HepG2 (cell line): ENCODE data around the gene DLL3. TPM values are rescaled to one million over a fixed set of nuclear protein-coding genes. Genes with fewer than 3 reads are reported as not detected.

Experiments
- MATR3 ChIP-seq: sonication (generic); formaldehyde crosslinking; IDR thresholded peaks from 2 replicates; pipeline ENCODE4 v1.4.0; 2020; ENCODE audit warnings: missing genetic modification reagents
- PHF8 ChIP-seq: sonication (generic); formaldehyde crosslinking; IDR thresholded peaks from 2 replicates; pipeline ENCODE4 v1.5.0; 2020; ENCODE audit warnings: missing genetic modification reagents
- POLR2A ChIP-seq, 2 experiments: IDR thresholded peaks; 2 replicates each; pipeline ENCODE4 v1.6.1; 2011; ENCODE audit warnings: low read depth in 2 of 2, low read length in 2 of 2, mild to moderate bottlenecking in 1 of 2, moderate library complexity in 1 of 2; ENCODE audit not compliant: insufficient read depth in 1 of 2
- RARA ChIP-seq: IDR thresholded peaks from 2 replicates; pipeline ENCODE4 v1.6.1; 2016; ENCODE audit warnings: missing genetic modification reagents, missing compliant biosample characterization
- RBAK ChIP-seq: sonication (generic); formaldehyde crosslinking; IDR thresholded peaks from 2 replicates; pipeline ENCODE4 v1.5.1; 2020; ENCODE audit warnings: mild to moderate bottlenecking, missing genetic modification reagents
- SIN3B ChIP-seq: fragments of 150-350 bp; IDR thresholded peaks from 2 replicates; pipeline ENCODE4 v1.6.1; 2014; ENCODE audit warnings: low read length
- TAF15 ChIP-seq: fragments of 200-400 bp; formaldehyde crosslinking; IDR thresholded peaks from one replicate; pipeline ENCODE4 v1.6.1; 2018; ENCODE audit warnings: mild to moderate bottlenecking, low read depth, low read length; ENCODE audit not compliant: poor library complexity, severe bottlenecking
- ZMAT3 ChIP-seq: sonication (generic); formaldehyde crosslinking; conservative IDR thresholded peaks from 2 replicates; pipeline ENCODE4 v1.7.0; 2021; ENCODE audit warnings: missing genetic modification reagents
- ZNF672 ChIP-seq: sonication (generic); formaldehyde crosslinking; IDR thresholded peaks from 2 replicates; pipeline ENCODE4 v1.8.1; 2022; ENCODE audit warnings: missing genetic modification reagents
- ZNF788 ChIP-seq: sonication (generic); formaldehyde crosslinking; IDR thresholded peaks from 2 replicates; pipeline ENCODE4 v1.5.0; 2020; ENCODE audit warnings: mild to moderate bottlenecking, missing genetic modification reagents, borderline replicate concordance
- ZSCAN30 ChIP-seq: sonication (generic); formaldehyde crosslinking; IDR thresholded peaks from 2 replicates; pipeline ENCODE4 v1.5.0; 2020; ENCODE audit warnings: mild to moderate bottlenecking, missing genetic modification reagents
- polyA plus RNA-seq, 8 experiments: library from polyadenylated mRNA; depleted of rRNA in 3 of 8; stranded (reverse) in 7 of 8; unstranded in 1 of 8; fragments of >200 nt; fragmentation: Illumina TruSeq in 4 of 8; extraction: Trizol in 4 of 8; gene quantifications; 2 replicates each; pipeline versions ENCODE4 v1.2.1 to v1.2.3, GENCODE V29; 2011 to 2016; ENCODE audit warnings: low read depth in 4 of 8, missing spikeins in 1 of 8, mixed read lengths in 1 of 8; ENCODE audit not compliant: insufficient read depth in 1 of 8
- total RNA-seq, 5 experiments: library from RNA; depleted of rRNA; stranded (reverse); fragments of >200 nt; fragmentation: Illumina TruSeq; extraction: Trizol; gene quantifications; 2 replicates each; pipeline ENCODE4 v1.2.3, GENCODE V29; 2016; ENCODE audit warnings: low read depth in 1 of 5
- TF ChIP-seq, protein P1 (sequence below), 2 experiments: sonication (generic) in 1 of 2; formaldehyde crosslinking in 1 of 2; IDR thresholded peaks; 2 replicates each; pipeline versions ENCODE4 v1.6.1 to v1.9.0; 2014 to 2022; ENCODE audit warnings: antibody characterized with exemption in 1 of 2, borderline replicate concordance in 1 of 2, inconsistent platforms in 1 of 2, low read depth in 1 of 2, missing genetic modification reagents in 1 of 2
- TF ChIP-seq, protein P2 (sequence below): sonication (generic); formaldehyde crosslinking; IDR thresholded peaks from 2 replicates; pipeline ENCODE4 v1.4.0; 2020; ENCODE audit warnings: mild to moderate bottlenecking, missing genetic modification reagents
- TF ChIP-seq, protein P3 (sequence below): sonication (generic); formaldehyde crosslinking; IDR thresholded peaks from 2 replicates; pipeline ENCODE4 v1.4.0; 2020; ENCODE audit warnings: mild to moderate bottlenecking, missing genetic modification reagents
- TF ChIP-seq, protein P4 (sequence below): sonication (generic); formaldehyde crosslinking; IDR thresholded peaks from 2 replicates; pipeline ENCODE4 v1.5.0; 2020; ENCODE audit warnings: missing genetic modification reagents

DLL3 gene
- total and polyA plus RNA-seq, 2 of the 13 experiments (the other 11 are each of a cell fraction or from before 2014, with no cell fraction given) = 0.35 to 0.55 TPM

DNA sequence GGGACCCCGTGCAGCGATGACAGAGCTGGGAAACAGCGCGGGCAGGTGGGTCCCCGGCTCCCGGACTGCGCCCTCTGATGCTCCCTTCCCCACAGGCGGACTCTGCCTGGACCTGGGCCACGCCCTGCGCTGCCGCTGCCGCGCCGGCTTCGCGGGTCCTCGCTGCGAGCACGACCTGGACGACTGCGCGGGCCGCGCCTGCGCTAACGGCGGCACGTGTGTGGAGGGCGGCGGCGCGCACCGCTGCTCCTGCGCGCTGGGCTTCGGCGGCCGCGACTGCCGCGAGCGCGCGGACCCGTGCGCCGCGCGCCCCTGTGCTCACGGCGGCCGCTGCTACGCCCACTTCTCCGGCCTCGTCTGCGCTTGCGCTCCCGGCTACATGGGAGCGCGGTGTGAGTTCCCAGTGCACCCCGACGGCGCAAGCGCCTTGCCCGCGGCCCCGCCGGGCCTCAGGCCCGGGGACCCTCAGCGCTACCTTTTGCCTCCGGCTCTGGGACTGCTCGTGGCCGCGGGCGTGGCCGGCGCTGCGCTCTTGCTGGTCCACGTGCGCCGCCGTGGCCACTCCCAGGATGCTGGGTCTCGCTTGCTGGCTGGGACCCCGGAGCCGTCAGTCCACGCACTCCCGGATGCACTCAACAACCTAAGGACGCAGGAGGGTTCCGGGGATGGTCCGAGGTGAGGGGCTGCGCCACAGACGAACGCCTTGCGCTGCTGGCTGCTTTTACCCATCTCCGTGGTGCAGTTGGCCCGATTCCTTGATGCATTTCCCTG lies 8.4 kb downstream of the DLL3 start (continued):
- TF ChIP-seq SIN3B (no peak), MATR3 (CRISPR knock-in tag) (no peak), POLR2A (IDR thresholded peaks at IDR 0.05; ENCODE audit: insufficient read depth in 1 of 2, low read depth in 2 of 2, low read length in 2 of 2) (no peak; a peak in 1 of 4 replicates), PHF8 (CRISPR knock-in tag) (peak; percentile 48), ZMAT3 (peak; percentile 96), RBAK (CRISPR knock-in tag) (no peak), TAF15 (no peak), ZNF788 (peak; percentile 64; the same call in 1 of the 2 replicates), ZSCAN30 (CRISPR knock-in tag) (no peak), ZNF672 (CRISPR knock-in tag) (peak; percentile 94), RARA (CRISPR knock-in tag) (no peak)
- TF ChIP-seq, protein P1, sequence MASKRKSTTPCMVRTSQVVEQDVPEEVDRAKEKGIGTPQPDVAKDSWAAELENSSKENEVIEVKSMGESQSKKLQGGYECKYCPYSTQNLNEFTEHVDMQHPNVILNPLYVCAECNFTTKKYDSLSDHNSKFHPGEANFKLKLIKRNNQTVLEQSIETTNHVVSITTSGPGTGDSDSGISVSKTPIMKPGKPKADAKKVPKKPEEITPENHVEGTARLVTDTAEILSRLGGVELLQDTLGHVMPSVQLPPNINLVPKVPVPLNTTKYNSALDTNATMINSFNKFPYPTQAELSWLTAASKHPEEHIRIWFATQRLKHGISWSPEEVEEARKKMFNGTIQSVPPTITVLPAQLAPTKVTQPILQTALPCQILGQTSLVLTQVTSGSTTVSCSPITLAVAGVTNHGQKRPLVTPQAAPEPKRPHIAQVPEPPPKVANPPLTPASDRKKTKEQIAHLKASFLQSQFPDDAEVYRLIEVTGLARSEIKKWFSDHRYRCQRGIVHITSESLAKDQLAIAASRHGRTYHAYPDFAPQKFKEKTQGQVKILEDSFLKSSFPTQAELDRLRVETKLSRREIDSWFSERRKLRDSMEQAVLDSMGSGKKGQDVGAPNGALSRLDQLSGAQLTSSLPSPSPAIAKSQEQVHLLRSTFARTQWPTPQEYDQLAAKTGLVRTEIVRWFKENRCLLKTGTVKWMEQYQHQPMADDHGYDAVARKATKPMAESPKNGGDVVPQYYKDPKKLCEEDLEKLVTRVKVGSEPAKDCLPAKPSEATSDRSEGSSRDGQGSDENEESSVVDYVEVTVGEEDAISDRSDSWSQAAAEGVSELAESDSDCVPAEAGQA (IDR thresholded peaks at IDR 0.05; ENCODE audit: low read depth) = no peak
- TF ChIP-seq, protein P1 (CRISPR knock-in tag; IDR thresholded peaks at IDR 0.05; ENCODE audit: borderline replicate concordance) = peak; percentile 98
- TF ChIP-seq, protein P2, sequence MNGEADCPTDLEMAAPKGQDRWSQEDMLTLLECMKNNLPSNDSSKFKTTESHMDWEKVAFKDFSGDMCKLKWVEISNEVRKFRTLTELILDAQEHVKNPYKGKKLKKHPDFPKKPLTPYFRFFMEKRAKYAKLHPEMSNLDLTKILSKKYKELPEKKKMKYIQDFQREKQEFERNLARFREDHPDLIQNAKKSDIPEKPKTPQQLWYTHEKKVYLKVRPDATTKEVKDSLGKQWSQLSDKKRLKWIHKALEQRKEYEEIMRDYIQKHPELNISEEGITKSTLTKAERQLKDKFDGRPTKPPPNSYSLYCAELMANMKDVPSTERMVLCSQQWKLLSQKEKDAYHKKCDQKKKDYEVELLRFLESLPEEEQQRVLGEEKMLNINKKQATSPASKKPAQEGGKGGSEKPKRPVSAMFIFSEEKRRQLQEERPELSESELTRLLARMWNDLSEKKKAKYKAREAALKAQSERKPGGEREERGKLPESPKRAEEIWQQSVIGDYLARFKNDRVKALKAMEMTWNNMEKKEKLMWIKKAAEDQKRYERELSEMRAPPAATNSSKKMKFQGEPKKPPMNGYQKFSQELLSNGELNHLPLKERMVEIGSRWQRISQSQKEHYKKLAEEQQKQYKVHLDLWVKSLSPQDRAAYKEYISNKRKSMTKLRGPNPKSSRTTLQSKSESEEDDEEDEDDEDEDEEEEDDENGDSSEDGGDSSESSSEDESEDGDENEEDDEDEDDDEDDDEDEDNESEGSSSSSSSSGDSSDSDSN (CRISPR knock-in tag) = no peak
- TF ChIP-seq, protein P3, sequence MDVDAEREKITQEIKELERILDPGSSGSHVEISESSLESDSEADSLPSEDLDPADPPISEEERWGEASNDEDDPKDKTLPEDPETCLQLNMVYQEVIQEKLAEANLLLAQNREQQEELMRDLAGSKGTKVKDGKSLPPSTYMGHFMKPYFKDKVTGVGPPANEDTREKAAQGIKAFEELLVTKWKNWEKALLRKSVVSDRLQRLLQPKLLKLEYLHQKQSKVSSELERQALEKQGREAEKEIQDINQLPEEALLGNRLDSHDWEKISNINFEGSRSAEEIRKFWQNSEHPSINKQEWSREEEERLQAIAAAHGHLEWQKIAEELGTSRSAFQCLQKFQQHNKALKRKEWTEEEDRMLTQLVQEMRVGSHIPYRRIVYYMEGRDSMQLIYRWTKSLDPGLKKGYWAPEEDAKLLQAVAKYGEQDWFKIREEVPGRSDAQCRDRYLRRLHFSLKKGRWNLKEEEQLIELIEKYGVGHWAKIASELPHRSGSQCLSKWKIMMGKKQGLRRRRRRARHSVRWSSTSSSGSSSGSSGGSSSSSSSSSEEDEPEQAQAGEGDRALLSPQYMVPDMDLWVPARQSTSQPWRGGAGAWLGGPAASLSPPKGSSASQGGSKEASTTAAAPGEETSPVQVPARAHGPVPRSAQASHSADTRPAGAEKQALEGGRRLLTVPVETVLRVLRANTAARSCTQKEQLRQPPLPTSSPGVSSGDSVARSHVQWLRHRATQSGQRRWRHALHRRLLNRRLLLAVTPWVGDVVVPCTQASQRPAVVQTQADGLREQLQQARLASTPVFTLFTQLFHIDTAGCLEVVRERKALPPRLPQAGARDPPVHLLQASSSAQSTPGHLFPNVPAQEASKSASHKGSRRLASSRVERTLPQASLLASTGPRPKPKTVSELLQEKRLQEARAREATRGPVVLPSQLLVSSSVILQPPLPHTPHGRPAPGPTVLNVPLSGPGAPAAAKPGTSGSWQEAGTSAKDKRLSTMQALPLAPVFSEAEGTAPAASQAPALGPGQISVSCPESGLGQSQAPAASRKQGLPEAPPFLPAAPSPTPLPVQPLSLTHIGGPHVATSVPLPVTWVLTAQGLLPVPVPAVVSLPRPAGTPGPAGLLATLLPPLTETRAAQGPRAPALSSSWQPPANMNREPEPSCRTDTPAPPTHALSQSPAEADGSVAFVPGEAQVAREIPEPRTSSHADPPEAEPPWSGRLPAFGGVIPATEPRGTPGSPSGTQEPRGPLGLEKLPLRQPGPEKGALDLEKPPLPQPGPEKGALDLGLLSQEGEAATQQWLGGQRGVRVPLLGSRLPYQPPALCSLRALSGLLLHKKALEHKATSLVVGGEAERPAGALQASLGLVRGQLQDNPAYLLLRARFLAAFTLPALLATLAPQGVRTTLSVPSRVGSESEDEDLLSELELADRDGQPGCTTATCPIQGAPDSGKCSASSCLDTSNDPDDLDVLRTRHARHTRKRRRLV (CRISPR knock-in tag) = no peak
- TF ChIP-seq, protein P4, sequence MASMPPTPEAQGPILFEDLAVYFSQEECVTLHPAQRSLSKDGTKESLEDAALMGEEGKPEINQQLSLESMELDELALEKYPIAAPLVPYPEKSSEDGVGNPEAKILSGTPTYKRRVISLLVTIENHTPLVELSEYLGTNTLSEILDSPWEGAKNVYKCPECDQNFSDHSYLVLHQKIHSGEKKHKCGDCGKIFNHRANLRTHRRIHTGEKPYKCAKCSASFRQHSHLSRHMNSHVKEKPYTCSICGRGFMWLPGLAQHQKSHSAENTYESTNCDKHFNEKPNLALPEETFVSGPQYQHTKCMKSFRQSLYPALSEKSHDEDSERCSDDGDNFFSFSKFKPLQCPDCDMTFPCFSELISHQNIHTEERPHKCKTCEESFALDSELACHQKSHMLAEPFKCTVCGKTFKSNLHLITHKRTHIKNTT (CRISPR knock-in tag) = no peak
